ENCODE data around the gene ITGA1. TPM values are rescaled to one million over a fixed set of nuclear protein-coding genes. Genes with fewer than 3 reads are reported as not detected.
A peak's percentile ranks its signal among the peaks of the same experiment; 100 is the strongest.

The ITGA1 gene
- polyA plus RNA-seq, 1 donor from 2014 or later: not detected

DNA sequence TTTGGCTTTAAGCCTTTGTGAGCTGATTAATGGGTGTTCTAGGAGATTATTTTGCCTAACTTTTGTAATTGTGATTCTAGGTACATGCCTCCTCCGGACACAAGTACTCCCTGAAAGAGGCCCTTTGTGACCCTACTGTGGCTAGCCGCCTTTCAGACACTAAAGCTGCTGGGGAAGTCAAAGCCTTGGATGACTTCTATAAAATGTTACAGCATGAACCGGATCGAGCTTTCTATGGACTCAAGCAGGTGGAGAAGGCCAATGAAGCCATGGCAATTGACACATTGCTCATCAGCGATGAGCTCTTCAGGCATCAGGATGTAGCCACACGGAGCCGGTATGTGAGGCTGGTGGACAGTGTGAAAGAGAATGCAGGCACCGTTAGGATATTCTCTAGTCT is 13.6 kb downstream of the ITGA1 start:
- no peaks in the 10 kb centered on the region for H3K9me3 Mint-ChIP-seq
- H3K27me3 Mint-ChIP-seq: peaks cover 1% of the 10 kb centered on the region
- H3K4me3 Mint-ChIP-seq: peak overlapping the region; percentile 89 to 98 (median 92)
- peaks cover 5% of the 10 kb centered on the region for H3K36me3 Mint-ChIP-seq
- H3K27ac Mint-ChIP-seq: peak overlapping the region; percentile 78 to 99 (median 96)
- peaks cover 26 to 43% (median 38%) of the 10 kb centered on the region in 3 donors for H3K4me1 Mint-ChIP-seq

DNA sequence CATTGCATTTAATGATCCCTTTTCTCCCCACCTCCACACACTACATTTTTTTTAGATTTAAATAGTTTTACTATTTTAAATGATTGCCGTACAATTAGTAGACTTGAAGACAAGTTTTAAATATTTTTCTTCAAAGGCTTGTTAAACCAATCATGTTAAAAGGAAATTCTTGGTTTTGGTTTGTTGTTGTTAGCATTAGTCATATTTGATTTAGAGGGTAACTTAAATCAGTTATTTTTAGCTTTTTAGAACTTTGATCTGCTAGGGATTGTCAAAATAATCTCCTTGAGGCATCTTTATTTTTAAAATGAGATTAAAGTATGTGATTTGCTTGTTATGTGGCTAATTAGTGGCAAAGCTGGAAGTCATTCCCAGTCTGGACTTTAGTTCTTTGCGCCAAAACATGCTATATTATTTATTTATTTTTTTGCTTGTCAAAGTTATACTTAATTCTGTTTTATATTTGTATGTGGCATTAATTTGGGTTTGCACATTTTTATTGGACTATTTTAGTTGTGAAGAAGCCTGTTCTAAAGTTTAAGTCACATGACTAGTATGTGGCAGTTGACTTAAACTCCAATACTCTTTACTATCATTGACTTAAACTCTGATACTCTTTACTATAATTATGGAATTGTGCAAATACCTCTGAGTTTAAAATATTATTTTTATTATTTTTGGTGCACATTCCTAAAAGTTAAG is 14.7 kb downstream of the ITGA1 start:
- H3K9me3 Mint-ChIP-seq: no peaks in the 10 kb centered on the region
- H3K27ac Mint-ChIP-seq: no peak overlapping the region

DNA sequence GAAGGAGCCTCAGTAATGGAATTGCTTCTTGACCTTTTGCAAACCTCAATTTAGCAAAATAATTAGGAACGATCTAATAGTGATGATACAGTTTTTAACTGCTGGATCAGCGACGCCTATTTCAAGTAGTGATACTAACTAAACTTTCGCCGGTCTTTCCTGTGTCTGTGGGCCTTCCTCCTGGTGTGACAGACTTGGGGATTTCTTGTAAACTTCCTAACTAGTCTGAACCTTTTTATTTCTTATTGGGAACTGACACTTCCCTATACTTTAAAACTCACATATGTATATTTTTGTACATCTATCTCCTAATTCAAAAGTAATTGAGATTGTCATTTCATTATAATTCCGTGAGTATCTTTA is 15.2 kb downstream of the ITGA1 start:
- Mint-ChIP-seq H3K36me3 (peaks cover 5% of the 10 kb centered on the region), H3K9me3 (no peaks in the 10 kb centered on the region), H3K27me3 (peaks cover 1% of the 10 kb centered on the region), H3K27ac (no peak overlapping the region), H3K4me3 (peak overlapping the region in 1 of 4 donors; percentile 56), H3K4me1 (peaks cover 25 to 42% (median 36%) of the 10 kb centered on the region in 3 donors)

More for the DNA sequence above, 14.7 kb downstream of the ITGA1 start:
- peaks cover 26 to 43% (median 34%) of the 10 kb centered on the region in 3 donors for H3K4me1 Mint-ChIP-seq
- H3K36me3 Mint-ChIP-seq: peaks cover 5% of the 10 kb centered on the region
- peak overlapping the region in 3 of 4 donors; percentile 30 to 56 (median 33) for H3K4me3 Mint-ChIP-seq
- peaks cover 1% of the 10 kb centered on the region for H3K27me3 Mint-ChIP-seq

DNA sequence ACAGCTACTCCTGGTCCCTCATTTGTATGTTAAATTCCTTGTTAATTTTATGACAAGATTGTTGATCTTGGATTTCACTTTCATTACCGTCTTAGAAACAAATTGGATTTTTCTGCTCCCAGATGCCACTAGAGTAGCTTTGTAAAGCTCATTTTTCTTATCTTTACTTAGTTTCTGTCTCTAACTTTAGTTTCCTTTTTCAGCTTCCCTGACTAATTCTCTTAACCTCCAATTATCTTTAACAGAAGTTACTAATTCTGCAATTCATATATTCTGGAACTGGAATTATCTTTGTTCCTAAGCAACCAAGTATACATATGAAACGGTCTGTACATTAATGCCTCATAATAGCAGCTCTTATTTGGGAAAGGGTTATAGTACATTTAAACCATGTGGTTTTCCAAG is 16.7 kb downstream of the ITGA1 start:
- Mint-ChIP-seq H3K27me3 (no peaks in the 10 kb centered on the region), H3K36me3 (peaks cover 5% of the 10 kb centered on the region), H3K9me3 (no peaks in the 10 kb centered on the region), H3K4me3 (peak overlapping the region in 1 of 4 donors; percentile 19), H3K4me1 (peaks cover 16 to 30% (median 24%) of the 10 kb centered on the region in 3 donors), H3K27ac (no peak overlapping the region)

DNA sequence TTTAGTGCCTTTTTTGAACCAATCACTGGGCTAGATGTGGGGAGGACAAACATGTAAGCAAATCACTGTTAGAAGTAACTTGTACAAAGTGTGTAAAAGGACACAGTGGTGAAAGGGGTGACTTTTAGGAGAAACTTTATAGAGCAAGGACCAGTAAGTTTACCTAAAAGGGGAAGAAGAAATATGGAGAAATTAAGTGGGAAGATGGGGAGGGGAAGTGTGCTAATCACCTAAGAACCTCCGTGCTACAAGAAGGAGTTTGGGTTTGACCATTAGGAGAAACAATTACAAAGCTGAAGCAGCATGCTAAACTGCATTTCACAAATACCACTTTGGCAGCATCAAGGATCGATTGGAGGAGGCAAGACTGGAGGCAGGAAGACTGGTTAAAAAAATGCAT is 17.3 kb downstream of the ITGA1 start:
- Mint-ChIP-seq H3K4me3 (no peak overlapping the region), H3K9me3 (no peaks in the 10 kb centered on the region), H3K27ac (no peak overlapping the region), H3K36me3 (peaks cover 5% of the 10 kb centered on the region), H3K27me3 (no peaks in the 10 kb centered on the region), H3K4me1 (peaks cover 16 to 27% (median 21%) of the 10 kb centered on the region in 3 donors)

DNA sequence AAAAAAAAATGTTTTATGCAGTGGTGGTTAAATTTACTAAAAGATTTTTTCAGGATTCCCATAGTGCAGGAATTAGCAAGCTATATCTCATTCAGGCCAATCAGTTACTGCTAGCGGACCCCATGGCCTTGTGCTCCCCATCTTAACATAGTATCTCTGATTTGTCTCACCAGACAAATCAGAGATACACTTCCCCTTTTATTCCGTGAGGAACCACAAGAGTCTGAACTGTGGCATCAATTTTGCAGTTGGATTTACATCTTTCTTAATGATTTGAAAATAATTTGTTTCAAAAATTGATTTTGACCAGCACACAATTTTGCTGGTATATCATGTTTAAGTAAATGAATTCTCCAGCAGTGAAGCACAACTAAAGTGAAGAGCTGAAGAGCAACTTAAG is 17.9 kb downstream of the ITGA1 start:
- H3K27ac Mint-ChIP-seq: peak overlapping the region in 1 of 3 donors; percentile 29
- H3K4me3 Mint-ChIP-seq: no peak overlapping the region
- H3K36me3 Mint-ChIP-seq: peaks cover 5% of the 10 kb centered on the region
- H3K9me3 Mint-ChIP-seq: peaks cover 0 to 2% (median 0%) of the 10 kb centered on the region in 3 donors
- no peaks in the 10 kb centered on the region for H3K27me3 Mint-ChIP-seq
- H3K4me1 Mint-ChIP-seq: peaks cover 16 to 27% (median 20%) of the 10 kb centered on the region in 3 donors

DNA sequence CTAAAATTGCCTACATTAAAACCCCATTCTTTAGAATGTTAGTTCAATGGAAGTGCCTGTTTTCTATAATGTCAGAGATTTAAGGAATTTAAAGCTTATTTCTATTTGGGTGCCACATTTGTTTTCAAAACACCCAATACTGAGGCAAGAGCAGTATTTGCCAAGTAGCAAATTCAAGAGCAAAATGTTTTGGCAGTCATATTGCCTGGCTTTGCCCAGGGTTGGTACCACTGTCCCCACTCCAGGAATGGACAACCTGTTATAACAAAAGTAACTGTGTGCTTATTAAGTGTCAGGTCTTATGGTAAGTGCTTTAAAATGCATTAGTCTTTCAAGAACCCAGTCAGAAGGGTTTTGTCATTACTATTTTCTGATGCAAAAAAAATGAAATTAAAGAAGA is 19.3 kb downstream of the ITGA1 start:
- Mint-ChIP-seq H3K4me3 (no peak overlapping the region), H3K27ac (no peak overlapping the region), H3K36me3 (peaks cover 5% of the 10 kb centered on the region), H3K4me1 (peaks cover 5 to 15% (median 10%) of the 10 kb centered on the region in 3 donors), H3K9me3 (peaks cover 0 to 2% (median 0%) of the 10 kb centered on the region in 3 donors), H3K27me3 (no peaks in the 10 kb centered on the region)

DNA sequence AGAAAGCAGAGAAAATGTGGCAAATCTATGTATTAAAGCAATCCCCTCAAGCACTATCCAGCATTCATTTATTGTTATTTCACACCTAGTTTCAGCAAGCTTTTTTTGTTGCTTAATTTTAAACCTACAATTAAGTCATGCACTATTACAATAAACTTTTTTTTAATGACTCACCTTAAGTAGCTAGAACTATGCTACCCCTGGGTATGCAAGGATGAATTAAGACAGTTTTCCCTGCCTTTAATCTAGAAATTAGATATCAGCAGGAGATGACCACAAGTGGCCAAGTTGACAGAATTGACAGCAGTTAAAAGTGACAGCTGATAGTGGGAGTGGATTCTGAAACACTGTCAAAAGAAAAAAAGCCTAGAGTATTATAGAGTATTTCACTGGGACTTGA is 20.0 kb downstream of the ITGA1 start:
- Mint-ChIP-seq H3K4me3 (no peak overlapping the region), H3K4me1 (peaks cover 5 to 15% (median 10%) of the 10 kb centered on the region in 3 donors), H3K27ac (no peak overlapping the region), H3K9me3 (peaks cover 0 to 2% (median 0%) of the 10 kb centered on the region in 3 donors), H3K27me3 (no peaks in the 10 kb centered on the region), H3K36me3 (peaks cover 5% of the 10 kb centered on the region)

DNA sequence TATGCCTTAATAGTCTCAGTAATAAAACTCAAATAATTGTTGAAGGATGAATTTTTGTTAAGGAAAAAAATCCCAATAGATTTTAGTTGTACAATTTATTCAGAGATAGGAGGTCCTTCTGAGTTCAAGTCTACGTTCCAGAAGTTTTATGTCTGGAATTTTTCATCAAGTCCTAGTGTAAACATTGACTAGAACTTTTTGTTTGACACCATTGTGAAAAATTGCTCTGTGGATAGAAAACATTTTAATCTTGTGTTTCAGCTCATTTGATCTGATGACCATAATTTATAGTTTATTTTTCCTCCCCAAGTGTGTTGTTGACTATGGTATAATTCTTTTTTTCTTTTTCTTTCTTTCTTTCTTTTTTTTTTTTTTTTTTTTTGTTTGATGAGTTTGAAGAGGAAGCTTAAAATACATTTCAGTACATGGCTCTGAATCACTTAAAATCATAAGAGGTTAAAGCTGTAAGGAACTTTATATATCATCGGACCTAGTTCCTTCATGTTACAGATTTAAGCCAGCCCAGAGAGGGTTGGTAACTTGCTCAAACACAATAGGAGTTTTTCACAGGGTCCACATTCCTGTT is 20.7 kb downstream of the ITGA1 start:
- Mint-ChIP-seq H3K4me1 (peaks cover 4 to 11% (median 10%) of the 10 kb centered on the region in 3 donors), H3K36me3 (peaks cover 3% of the 10 kb centered on the region), H3K9me3 (peaks cover 0 to 2% (median 0%) of the 10 kb centered on the region in 3 donors), H3K27me3 (no peaks in the 10 kb centered on the region), H3K27ac (no peak overlapping the region), H3K4me3 (no peak overlapping the region)

DNA sequence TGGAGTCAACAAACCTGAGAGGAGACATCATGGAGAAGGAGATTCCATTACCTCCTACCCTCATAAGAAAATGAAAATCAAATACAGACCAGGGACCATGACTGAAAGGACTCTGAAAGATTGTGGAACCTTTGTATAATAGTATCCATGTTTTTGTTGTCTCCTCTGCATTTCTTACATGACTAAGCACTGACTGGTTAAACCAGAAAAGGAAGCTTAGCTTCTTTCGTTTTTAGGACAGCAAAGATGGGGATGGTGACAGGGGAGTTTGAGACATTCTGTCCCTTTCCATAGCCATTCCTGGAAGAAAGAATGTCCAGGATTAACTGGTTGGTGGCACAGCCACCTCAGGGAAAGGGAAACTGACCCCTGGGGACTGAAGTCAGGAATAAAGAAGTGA is 22.2 kb downstream of the ITGA1 start:
- Mint-ChIP-seq H3K36me3 (peaks cover 3% of the 10 kb centered on the region), H3K4me3 (no peak overlapping the region), H3K27me3 (no peaks in the 10 kb centered on the region), H3K4me1 (peaks cover 3 to 4% (median 4%) of the 10 kb centered on the region in 3 donors), H3K9me3 (peaks cover 0 to 2% (median 0%) of the 10 kb centered on the region in 3 donors), H3K27ac (no peak overlapping the region)

DNA sequence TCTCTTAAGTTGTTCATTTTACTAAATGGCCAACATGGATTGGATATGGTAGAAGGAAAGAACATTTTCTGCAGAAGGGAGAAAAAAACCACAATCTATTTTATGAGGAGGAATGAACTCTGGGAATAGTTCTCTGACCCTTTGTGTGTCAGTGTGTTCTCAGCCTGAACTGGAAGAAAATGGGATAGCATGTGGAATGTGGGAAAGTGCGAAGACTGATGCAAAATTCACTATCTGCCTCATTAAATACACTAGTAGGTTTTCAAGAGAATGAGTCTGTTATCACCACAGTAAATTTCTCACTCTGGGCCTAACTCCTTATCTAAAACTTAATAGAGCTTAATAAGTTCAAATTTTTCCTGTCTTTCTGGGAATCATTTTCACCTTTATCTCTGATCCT is 22.7 kb downstream of the ITGA1 start:
- peaks cover 0 to 2% (median 0%) of the 10 kb centered on the region in 3 donors for H3K9me3 Mint-ChIP-seq

DNA sequence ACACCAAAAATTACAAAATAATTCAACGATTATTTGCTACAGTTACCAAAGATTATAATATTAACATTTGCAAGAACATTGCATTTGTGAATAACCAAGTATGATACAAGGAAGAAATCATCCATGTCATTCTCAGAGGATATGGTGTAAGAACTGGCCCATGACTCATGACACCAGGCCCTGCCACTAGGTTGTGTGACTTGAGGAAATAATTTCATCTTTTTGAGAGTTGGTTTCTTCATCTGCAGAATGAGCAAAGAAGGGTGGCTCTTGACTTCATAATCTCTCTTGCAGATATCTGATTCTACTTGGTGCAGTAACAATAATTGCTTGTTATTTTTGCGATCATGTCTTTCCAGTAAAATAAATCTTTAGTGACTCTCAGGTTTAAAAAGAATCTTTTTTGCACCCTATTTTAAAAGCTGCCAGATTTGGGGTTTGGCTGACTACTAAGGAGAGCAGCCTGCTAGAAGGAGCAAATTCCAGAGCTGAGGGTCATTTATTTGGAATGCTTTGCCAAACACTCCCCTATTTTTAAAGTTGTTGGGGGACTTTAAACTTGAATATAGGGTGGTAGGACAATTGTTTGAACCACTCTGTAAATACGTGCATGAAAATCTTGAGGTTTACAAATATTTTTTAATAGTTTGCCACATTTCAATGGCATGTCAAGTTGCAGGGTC is 23.5 kb downstream of the ITGA1 start:
- Mint-ChIP-seq H3K36me3 (no peaks in the 10 kb centered on the region), H3K9me3 (peaks cover 0 to 2% (median 0%) of the 10 kb centered on the region in 3 donors), H3K4me1 (peaks cover 0 to 4% (median 0%) of the 10 kb centered on the region in 3 donors), H3K4me3 (no peak overlapping the region), H3K27ac (no peak overlapping the region), H3K27me3 (no peaks in the 10 kb centered on the region)

More for the DNA sequence above, 22.7 kb downstream of the ITGA1 start:
- no peak overlapping the region for H3K4me3 Mint-ChIP-seq
- no peaks in the 10 kb centered on the region for H3K27me3 Mint-ChIP-seq
- H3K4me1 Mint-ChIP-seq: peaks cover 0 to 4% (median 0%) of the 10 kb centered on the region in 3 donors
- H3K27ac Mint-ChIP-seq: no peak overlapping the region
- H3K36me3 Mint-ChIP-seq: no peaks in the 10 kb centered on the region

DNA sequence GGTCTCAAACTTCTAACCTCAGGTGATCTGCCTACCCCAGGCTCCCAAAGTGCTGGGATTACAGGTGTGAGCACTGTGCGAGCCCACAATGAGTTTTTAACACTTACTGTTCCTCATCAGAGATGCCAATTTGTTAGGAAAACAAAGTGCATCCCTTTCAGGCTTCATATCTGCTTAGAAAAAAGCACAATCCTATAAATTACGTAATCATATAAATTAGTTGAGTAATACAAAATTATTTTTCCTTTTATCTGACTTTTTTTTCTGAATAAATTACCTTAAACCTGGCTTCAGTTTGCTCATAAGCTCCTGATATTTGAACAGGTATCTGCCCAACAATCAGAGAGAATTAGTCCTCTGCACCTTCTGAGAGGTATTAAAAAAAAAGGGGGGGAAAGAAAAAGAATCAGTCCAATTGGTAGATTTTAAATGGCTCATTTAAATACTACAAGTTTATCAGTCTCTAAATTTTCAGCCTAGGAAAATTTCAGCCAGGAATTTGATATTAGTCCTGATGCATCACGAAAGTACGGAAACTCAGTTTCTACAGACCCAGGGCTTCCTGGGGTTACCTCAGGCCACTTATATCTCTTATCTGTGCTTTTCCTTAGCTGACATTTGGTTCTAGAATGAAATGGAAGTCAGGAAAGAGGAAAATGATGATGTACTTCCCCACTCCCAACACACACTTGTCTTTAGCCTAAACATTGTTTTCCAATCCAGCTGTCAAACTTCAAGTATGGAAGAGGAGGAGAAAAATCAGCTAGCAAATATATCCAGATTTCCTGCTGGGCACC is 26.8 kb downstream of the ITGA1 start:
- Mint-ChIP-seq H3K9me3 (peaks cover 0 to 2% (median 0%) of the 10 kb centered on the region in 3 donors), H3K4me3 (no peak overlapping the region), H3K27ac (no peak overlapping the region), H3K27me3 (no peaks in the 10 kb centered on the region), H3K4me1 (no peaks in the 10 kb centered on the region), H3K36me3 (no peaks in the 10 kb centered on the region)

DNA sequence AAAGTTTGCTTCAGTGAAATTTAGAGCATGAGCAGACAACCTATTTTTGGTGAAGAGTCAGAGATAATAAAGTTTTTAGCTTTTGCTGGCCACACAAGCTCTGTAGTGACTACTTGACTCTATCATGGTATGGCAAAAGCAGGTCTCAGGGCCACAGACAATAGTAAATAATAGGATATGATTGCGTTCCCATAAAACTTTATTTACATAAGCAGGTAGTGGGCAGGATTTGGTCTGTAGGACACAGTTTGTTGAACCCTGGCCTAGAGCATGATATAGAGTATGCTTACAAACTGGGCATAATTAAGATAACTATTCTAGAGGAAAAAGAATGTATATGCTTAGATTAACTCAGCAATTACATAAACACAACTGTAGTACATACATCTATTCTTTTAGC is 30.1 kb downstream of the ITGA1 start:
- Mint-ChIP-seq H3K4me1 (no peaks in the 10 kb centered on the region), H3K27me3 (no peaks in the 10 kb centered on the region), H3K9me3 (no peaks in the 10 kb centered on the region), H3K27ac (no peak overlapping the region), H3K36me3 (no peaks in the 10 kb centered on the region), H3K4me3 (no peak overlapping the region)

DNA sequence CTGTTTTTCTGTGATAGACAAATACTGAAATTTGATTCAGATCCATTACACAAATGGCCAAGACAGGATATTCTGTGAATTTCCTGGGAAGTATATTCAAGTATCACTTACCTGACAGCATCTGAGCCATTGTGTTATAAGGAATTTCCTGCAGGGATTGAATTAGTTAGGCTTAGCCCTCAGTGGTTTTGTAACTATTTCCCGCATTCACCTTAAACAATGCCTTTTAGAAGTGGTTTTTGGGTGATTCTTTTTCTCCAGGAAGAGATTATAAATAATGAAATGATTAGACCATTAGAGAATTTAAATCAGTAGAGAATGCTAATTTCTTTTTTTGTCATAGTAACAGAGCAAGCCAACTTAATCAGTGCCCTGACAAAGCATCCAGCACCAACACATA is 30.6 kb downstream of the ITGA1 start:
- H3K4me1 Mint-ChIP-seq: no peaks in the 10 kb centered on the region
- H3K27ac Mint-ChIP-seq: no peak overlapping the region
- no peaks in the 10 kb centered on the region for H3K36me3 Mint-ChIP-seq
- no peak overlapping the region for H3K4me3 Mint-ChIP-seq
- no peaks in the 10 kb centered on the region for H3K9me3 Mint-ChIP-seq
- H3K27me3 Mint-ChIP-seq: no peaks in the 10 kb centered on the region

All from IgD-negative memory B cell (primary cell).